A549 (cell line): Measurements from ENCODE around the gene GP1BA. TPM values are rescaled to one million over a fixed set of nuclear protein-coding genes. Genes with fewer than 3 reads are reported as not detected.

Source experiments
- ATAC-seq, 2 experiments: fragments of 200-7000 bp in 1 of 2; fragments of >200 bp in 1 of 2; cut with Nextera tagmentation in 1 of 2; cut with Tn5 transposase in 1 of 2; 3 replicates each; pipeline versions ENCODE4 v1.8.0 to v1.9.1; 2018 to 2020; ENCODE audit warnings: mild to moderate bottlenecking in 1 of 2, moderate library complexity in 1 of 2
- CTCF ChIA-PET: fragments of 300-600 bp; sonication (Branson Sonifier 250); formaldehyde crosslinking; extraction: SDS; loops from one replicate; lab custom pipeline; 2021; ENCODE audit warnings: antibody characterized with exemption, inconsistent platforms; lab: Yijun Ruan, JAX
- POLR2A ChIA-PET: fragments of 350-600 bp; formaldehyde crosslinking; extraction: SDS; loops from one replicate; lab custom pipeline; 2021; ENCODE audit warnings: antibody characterized with exemption, inconsistent platforms; lab: Yijun Ruan, JAX
- DNase-seq, 2 experiments: peaks; one replicate each; pipeline versions ENCODE4 v3.0.0 to v3.0.0-alpha.2; 2011 to 2016; ENCODE audit warnings: low read depth in 1 of 2, low spot score in 1 of 2
- FAIRE-seq: peaks from 2 replicates; lab custom pipeline; 2011; peaks lifted over from hg19 to GRCh38; lab: Jason Lieb, UNC
- H3K27ac ChIP-seq, 2 experiments: fragments of >200 bp; sonication (Bioruptor Twin); formaldehyde crosslinking; 3 replicates each; pipeline ENCODE4 v1.5.1; 2016 to 2017
- H3K4me1 ChIP-seq: fragments of >200 bp; sonication (Bioruptor Twin); formaldehyde crosslinking; 3 replicates; pipeline ENCODE4 v1.6.1; 2016
- H3K4me2 ChIP-seq: fragments of >200 bp; sonication (Bioruptor Twin); formaldehyde crosslinking; 3 replicates; pipeline ENCODE4 v1.6.1; 2016
- H3K4me3 ChIP-seq: fragments of >200 bp; sonication (Bioruptor Twin); formaldehyde crosslinking; 3 replicates; pipeline ENCODE4 v1.5.1; 2016
- H3K9me3 ChIP-seq: fragments of >200 bp; sonication (Bioruptor Twin); formaldehyde crosslinking; 3 replicates; pipeline ENCODE4 v1.6.1; 2016
- CHD2 ChIP-seq: fragments of 150-350 bp; IDR thresholded peaks from 2 replicates; pipeline ENCODE4 v1.6.1; 2014; ENCODE audit warnings: low read length; ENCODE audit not compliant: partially characterized antibody
- CHD4 ChIP-seq: fragments of 200-600 bp; sonication (generic); IDR thresholded peaks from 2 replicates; pipeline ENCODE4 v1.6.1; 2016; ENCODE audit warnings: antibody characterized with exemption, mild to moderate bottlenecking, borderline replicate concordance
- ESRRA ChIP-seq: fragments of 150-350 bp; IDR thresholded peaks from 2 replicates; pipeline ENCODE4 v1.6.1; 2014; ENCODE audit warnings: mild to moderate bottlenecking, low read length, borderline replicate concordance
- FOSB ChIP-seq: fragments of 250-450 bp; sonication (Bioruptor Pico); IDR thresholded peaks from 2 replicates; pipeline ENCODE4 v1.5.0; 2020; ENCODE audit warnings: mild to moderate bottlenecking, moderate library complexity
- GATA3 ChIP-seq: IDR thresholded peaks from 2 replicates; pipeline ENCODE4 v1.6.1; 2012; ENCODE audit warnings: borderline replicate concordance
- HDAC2 ChIP-seq: fragments of 200-600 bp; sonication (generic); IDR thresholded peaks from 2 replicates; pipeline ENCODE4 v1.6.1; 2016
- HEYL ChIP-seq: fragments of 250-450 bp; sonication (Bioruptor Pico); IDR thresholded peaks from 2 replicates; pipeline ENCODE4 v1.8.0; 2021; ENCODE audit warnings: mild to moderate bottlenecking, moderate library complexity
- HOXA7 ChIP-seq: fragments of 250-450 bp; sonication (Bioruptor Pico); IDR thresholded peaks from 2 replicates; pipeline ENCODE4 v1.5.0; 2020; ENCODE audit warnings: mild to moderate bottlenecking, moderate library complexity
- HOXB13 ChIP-seq: fragments of 250-450 bp; sonication (Bioruptor Pico); IDR thresholded peaks from 2 replicates; pipeline ENCODE4 v1.5.0; 2020; ENCODE audit warnings: low read depth, mild to moderate bottlenecking, moderate library complexity
- KDM1A ChIP-seq: fragments of 200-600 bp; sonication (generic); IDR thresholded peaks from 2 replicates; pipeline ENCODE4 v1.6.1; 2016; ENCODE audit warnings: low read depth, mild to moderate bottlenecking
- KDM5A ChIP-seq: fragments of 200-600 bp; sonication (generic); IDR thresholded peaks from 2 replicates; pipeline ENCODE4 v1.6.1; 2016; ENCODE audit warnings: antibody characterized with exemption, mild to moderate bottlenecking
- NPAS2 ChIP-seq: fragments of 250-450 bp; sonication (Bioruptor Pico); IDR thresholded peaks from 2 replicates; pipeline ENCODE4 v1.8.0; 2022; ENCODE audit warnings: mild to moderate bottlenecking, moderate library complexity, borderline replicate concordance
- RAD21 ChIP-seq, 2 experiments: fragments of >200 bp in 1 of 2; sonication (Bioruptor Twin) in 1 of 2; formaldehyde crosslinking in 1 of 2; IDR thresholded peaks in 1 of 2; conservative IDR thresholded peaks in 1 of 2; 2 replicates in 1 of 2; 3 replicates in 1 of 2; pipeline ENCODE4 v1.6.1; 2012 to 2018; ENCODE audit warnings: inconsistent platforms in 1 of 2
- RARB ChIP-seq: fragments of 250-450 bp; sonication (Bioruptor Pico); IDR thresholded peaks from 2 replicates; pipeline ENCODE4 v1.8.0; 2021; ENCODE audit warnings: mild to moderate bottlenecking, moderate library complexity
- ZFP36 ChIP-seq: fragments of 450-650 bp; IDR thresholded peaks from 2 replicates; pipeline ENCODE4 v1.6.1; 2014; ENCODE audit warnings: borderline replicate concordance; ENCODE audit not compliant: partially characterized antibody
- ZSCAN20 ChIP-seq: fragments of 250-450 bp; sonication (Bioruptor Pico); IDR thresholded peaks from 2 replicates; pipeline ENCODE4 v1.8.0; 2022; ENCODE audit warnings: mild to moderate bottlenecking, moderate library complexity
- WGBS: methylation state at CpG from one replicate; pipeline ENCODE4 v1.1.6; 2017; ENCODE audit errors: missing lambda C conversion rate; 5-methylcytosine and 5-hydroxymethylcytosine counted together
- polyA plus RNA-seq, 4 experiments: library from polyadenylated mRNA; depleted of rRNA in 3 of 4; stranded (reverse); fragments of >200 nt; fragmentation: RNase III in 1 of 4; extraction: RNeasy Plus Mini Kit Qiagen cat#74134 plus additional on column Dnase treatment in 1 of 4; gene quantifications; 2 replicates in 3 of 4; 3 replicates in 1 of 4; pipeline ENCODE4 v1.2.3, GENCODE V29; 2011 to 2017
- TF ChIP-seq, protein P1 (sequence below): fragments of 200-600 bp; sonication (generic); IDR thresholded peaks from 2 replicates; pipeline ENCODE4 v1.6.1; 2016; ENCODE audit warnings: antibody characterized with exemption, mild to moderate bottlenecking, moderate library complexity
- TF ChIP-seq, protein P2 (sequence below): fragments of >200 bp; sonication (Bioruptor Twin); formaldehyde crosslinking; IDR thresholded peaks from 3 replicates; pipeline ENCODE4 v1.6.1; 2016
- TF ChIP-seq, protein P3 (sequence below): fragments of 250-450 bp; sonication (Bioruptor Pico); IDR thresholded peaks from 2 replicates; pipeline ENCODE4 v1.5.0; 2021; ENCODE audit warnings: mild to moderate bottlenecking, moderate library complexity, borderline replicate concordance
- TF ChIP-seq, protein P4 (sequence below): IDR thresholded peaks from 2 replicates; pipeline ENCODE4 v1.6.1; 2012; ENCODE audit warnings: low read depth, borderline replicate concordance

The GP1BA gene
- polyA plus RNA-seq, 2 of the 4 experiments (the other 2 are of a cell fraction), result not detected

DNA sequence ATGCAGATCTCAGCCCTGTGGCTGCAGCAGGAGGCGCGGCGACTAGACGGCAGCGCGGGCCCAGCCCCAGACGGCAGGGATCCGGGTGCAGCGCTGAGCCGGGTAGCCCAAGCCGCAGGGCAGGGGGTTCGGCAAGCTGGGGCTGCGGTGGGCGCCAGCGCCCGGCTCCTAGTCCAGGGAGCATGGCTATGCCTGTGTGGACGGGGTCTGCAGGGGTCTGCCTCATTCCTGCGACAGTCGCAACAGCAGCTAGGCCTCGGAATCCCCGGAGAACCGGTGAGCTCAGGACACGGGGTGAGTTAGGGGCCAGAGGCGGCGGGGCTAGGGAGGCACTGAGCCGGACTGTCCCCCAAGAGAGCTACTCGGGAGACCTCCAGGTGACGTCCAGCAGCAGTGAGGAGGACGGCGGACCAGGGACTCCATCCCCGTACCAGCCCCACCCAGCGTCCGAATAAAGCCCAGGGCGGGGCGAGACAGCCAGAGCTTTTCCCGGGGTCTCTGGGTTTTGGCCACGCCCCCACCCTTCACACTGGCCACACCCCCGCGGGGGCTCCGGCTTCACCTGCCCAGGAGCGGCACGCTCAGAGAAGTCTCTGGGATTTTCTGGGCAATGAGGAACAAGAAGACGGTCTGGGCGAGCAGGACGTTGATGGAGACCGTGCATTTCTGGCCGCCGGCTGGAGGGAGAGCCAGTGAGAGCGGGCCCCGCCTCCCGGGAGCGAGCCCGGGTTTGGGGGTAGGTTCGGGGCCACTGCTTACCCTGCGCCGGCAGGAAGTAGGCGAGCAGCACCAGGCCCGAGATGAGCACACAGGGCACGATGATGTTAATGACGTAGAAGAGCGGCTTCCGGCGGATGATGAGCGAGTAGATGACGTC, 31.6 kb upstream of the GP1BA start:
- FAIRE-seq (no peak), ATAC-seq (no peak), DNase-seq (no peak)
- ChIA-PET CTCF (interaction anchor here (0.6 to 8.2 kb wide), 15 partner anchors 9 to 333 kb away, joined by 3 to 83 read pairs (median 5); partner anchors contain the start of genes ARRB2, GLTPD2, RNF167 and SLC25A11), POLR2A (interaction anchor here (1.5 to 1.9 kb wide), 2 partner anchors 104 to 110 kb away, joined by 4 to 6 read pairs; partner anchors contain the start of gene PSMB6)
- no peak overlapping the region for H3K4me3 ChIP-seq
- H3K4me1 ChIP-seq, result 0 out of 3 replicates have a peak, but pooled peaks cover 5% of the 10 kb centered on the region
- TF ChIP-seq HDAC2 (no peak), RAD21 (conservative IDR thresholded peaks at IDR 0.05 in 1 of 2, IDR thresholded peaks at IDR 0.05 in 1 of 2) (no peak), CHD2 (no peak), GATA3 (no peak), KDM1A (no peak), CHD4 (no peak), KDM5A (no peak), HOXB13 (CRISPR knock-in tag) (no peak), ZFP36 (no peak), NPAS2 (CRISPR knock-in tag) (no peak), ESRRA (no peak), HOXA7 (CRISPR knock-in tag) (no peak), ZSCAN20 (CRISPR knock-in tag) (no peak), RARB (CRISPR knock-in tag) (no peak), FOSB (CRISPR knock-in tag) (no peak), HEYL (CRISPR knock-in tag) (no peak)
- TF ChIP-seq, protein P1, sequence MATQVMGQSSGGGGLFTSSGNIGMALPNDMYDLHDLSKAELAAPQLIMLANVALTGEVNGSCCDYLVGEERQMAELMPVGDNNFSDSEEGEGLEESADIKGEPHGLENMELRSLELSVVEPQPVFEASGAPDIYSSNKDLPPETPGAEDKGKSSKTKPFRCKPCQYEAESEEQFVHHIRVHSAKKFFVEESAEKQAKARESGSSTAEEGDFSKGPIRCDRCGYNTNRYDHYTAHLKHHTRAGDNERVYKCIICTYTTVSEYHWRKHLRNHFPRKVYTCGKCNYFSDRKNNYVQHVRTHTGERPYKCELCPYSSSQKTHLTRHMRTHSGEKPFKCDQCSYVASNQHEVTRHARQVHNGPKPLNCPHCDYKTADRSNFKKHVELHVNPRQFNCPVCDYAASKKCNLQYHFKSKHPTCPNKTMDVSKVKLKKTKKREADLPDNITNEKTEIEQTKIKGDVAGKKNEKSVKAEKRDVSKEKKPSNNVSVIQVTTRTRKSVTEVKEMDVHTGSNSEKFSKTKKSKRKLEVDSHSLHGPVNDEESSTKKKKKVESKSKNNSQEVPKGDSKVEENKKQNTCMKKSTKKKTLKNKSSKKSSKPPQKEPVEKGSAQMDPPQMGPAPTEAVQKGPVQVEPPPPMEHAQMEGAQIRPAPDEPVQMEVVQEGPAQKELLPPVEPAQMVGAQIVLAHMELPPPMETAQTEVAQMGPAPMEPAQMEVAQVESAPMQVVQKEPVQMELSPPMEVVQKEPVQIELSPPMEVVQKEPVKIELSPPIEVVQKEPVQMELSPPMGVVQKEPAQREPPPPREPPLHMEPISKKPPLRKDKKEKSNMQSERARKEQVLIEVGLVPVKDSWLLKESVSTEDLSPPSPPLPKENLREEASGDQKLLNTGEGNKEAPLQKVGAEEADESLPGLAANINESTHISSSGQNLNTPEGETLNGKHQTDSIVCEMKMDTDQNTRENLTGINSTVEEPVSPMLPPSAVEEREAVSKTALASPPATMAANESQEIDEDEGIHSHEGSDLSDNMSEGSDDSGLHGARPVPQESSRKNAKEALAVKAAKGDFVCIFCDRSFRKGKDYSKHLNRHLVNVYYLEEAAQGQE, result no peak
- TF ChIP-seq, protein P2, sequence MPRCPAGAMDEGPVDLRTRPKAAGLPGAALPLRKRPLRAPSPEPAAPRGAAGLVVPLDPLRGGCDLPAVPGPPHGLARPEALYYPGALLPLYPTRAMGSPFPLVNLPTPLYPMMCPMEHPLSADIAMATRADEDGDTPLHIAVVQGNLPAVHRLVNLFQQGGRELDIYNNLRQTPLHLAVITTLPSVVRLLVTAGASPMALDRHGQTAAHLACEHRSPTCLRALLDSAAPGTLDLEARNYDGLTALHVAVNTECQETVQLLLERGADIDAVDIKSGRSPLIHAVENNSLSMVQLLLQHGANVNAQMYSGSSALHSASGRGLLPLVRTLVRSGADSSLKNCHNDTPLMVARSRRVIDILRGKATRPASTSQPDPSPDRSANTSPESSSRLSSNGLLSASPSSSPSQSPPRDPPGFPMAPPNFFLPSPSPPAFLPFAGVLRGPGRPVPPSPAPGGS, result no peak
- TF ChIP-seq, protein P3, sequence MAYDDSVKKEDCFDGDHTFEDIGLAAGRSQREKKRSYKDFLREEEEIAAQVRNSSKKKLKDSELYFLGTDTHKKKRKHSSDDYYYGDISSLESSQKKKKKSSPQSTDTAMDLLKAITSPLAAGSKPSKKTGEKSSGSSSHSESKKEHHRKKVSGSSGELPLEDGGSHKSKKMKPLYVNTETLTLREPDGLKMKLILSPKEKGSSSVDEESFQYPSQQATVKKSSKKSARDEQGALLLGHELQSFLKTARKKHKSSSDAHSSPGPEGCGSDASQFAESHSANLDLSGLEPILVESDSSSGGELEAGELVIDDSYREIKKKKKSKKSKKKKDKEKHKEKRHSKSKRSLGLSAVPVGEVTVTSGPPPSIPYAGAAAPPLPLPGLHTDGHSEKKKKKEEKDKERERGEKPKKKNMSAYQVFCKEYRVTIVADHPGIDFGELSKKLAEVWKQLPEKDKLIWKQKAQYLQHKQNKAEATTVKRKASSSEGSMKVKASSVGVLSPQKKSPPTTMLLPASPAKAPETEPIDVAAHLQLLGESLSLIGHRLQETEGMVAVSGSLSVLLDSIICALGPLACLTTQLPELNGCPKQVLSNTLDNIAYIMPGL, result no peak
- TF ChIP-seq, protein P4, sequence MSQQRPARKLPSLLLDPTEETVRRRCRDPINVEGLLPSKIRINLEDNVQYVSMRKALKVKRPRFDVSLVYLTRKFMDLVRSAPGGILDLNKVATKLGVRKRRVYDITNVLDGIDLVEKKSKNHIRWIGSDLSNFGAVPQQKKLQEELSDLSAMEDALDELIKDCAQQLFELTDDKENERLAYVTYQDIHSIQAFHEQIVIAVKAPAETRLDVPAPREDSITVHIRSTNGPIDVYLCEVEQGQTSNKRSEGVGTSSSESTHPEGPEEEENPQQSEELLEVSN, result no peak
- no peaks in the 10 kb centered on the region for H3K9me3 ChIP-seq
- no peak overlapping the region for H3K4me2 ChIP-seq
- H3K27ac ChIP-seq, result no peak overlapping the region
- WGBS, result 90% methylated on average over 64 of the region's 65 CpGs
